ENCODE measurements around the gene PPP2R2B. TPM values are rescaled to one million over a fixed set of nuclear protein-coding genes. Genes with fewer than 3 reads are reported as not detected.

Gene PPP2R2B
- total RNA-seq, 1 experiment from 2014 or later = not detected

DNA sequence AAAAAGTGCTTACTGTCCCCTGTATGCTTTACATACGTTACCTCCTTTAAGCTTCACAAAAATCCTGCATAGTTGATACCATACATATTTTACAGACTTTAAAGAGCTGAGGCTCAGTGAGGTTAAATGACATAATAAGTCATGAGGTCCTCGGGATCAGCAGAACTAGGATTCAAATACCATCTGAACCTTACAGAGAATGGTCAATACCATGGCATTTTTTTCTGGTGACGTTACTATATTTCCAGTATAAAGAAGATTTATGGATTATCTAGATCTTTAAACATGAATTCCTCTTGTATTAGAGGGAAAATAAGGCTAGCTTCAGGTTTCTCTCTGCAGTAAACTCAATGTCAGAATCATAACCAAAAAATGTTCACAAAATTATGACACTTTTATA, 208.9 kb downstream of the PPP2R2B start:
- intact Hi-C loops (cut with micrococcal nuclease) = no loop called here
- H3K9me2 ChIP-seq (ENCODE audit: insufficient read depth) = no peaks in the 10 kb centered on the region
- no peak for DNase-seq (ENCODE audit: low read depth, low spot score)
- H3K4me1 ChIP-seq (ENCODE audit: control insufficient read depth in 1 of 2, insufficient read depth in 2 of 2, low read length in 2 of 2) = no peaks in the 10 kb centered on the region
- no peaks in the 10 kb centered on the region for H3K36me3 ChIP-seq (ENCODE audit: control insufficient read depth in 1 of 2, insufficient read depth in 2 of 2, low read length in 2 of 2)
- POLR2A ChIA-PET = no interaction called here
- peaks cover 13% of the 10 kb centered on the region; the same call in 1 of the 2 replicates for H3K27me3 ChIP-seq (ENCODE audit: insufficient read depth, low read length)
- no peak for TF ChIP-seq POLR2A (IDR thresholded peaks at IDR 0.05; ENCODE audit: borderline replicate concordance, extremely low read depth, insufficient read depth, insufficient read length)
- TF ChIP-seq CEBPB (IDR thresholded peaks at IDR 0.05; ENCODE audit: low read depth) = no peak
- TF ChIP-seq, protein P1, sequence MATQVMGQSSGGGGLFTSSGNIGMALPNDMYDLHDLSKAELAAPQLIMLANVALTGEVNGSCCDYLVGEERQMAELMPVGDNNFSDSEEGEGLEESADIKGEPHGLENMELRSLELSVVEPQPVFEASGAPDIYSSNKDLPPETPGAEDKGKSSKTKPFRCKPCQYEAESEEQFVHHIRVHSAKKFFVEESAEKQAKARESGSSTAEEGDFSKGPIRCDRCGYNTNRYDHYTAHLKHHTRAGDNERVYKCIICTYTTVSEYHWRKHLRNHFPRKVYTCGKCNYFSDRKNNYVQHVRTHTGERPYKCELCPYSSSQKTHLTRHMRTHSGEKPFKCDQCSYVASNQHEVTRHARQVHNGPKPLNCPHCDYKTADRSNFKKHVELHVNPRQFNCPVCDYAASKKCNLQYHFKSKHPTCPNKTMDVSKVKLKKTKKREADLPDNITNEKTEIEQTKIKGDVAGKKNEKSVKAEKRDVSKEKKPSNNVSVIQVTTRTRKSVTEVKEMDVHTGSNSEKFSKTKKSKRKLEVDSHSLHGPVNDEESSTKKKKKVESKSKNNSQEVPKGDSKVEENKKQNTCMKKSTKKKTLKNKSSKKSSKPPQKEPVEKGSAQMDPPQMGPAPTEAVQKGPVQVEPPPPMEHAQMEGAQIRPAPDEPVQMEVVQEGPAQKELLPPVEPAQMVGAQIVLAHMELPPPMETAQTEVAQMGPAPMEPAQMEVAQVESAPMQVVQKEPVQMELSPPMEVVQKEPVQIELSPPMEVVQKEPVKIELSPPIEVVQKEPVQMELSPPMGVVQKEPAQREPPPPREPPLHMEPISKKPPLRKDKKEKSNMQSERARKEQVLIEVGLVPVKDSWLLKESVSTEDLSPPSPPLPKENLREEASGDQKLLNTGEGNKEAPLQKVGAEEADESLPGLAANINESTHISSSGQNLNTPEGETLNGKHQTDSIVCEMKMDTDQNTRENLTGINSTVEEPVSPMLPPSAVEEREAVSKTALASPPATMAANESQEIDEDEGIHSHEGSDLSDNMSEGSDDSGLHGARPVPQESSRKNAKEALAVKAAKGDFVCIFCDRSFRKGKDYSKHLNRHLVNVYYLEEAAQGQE (IDR thresholded peaks at IDR 0.05; ENCODE audit: low read depth) = no peak
- no peak for TF ChIP-seq EZH2 (IDR thresholded peaks at IDR 0.05)
- no peak for TF ChIP-seq FOSL1 (IDR thresholded peaks at IDR 0.05; ENCODE audit: low read depth)
- TF ChIP-seq POLR2AphosphoS5 (IDR thresholded peaks at IDR 0.05; ENCODE audit: low read depth, low read length) = no peak
- no peak for TF ChIP-seq ELF1 (IDR thresholded peaks at IDR 0.05; ENCODE audit: borderline replicate concordance, low read depth)
- no peak for TF ChIP-seq RAD21 (IDR thresholded peaks at IDR 0.05; ENCODE audit: low read depth)
- no peak for TF ChIP-seq ZNF274 (IDR thresholded peaks at IDR 0.05; ENCODE audit: low read depth, low read length)
- no peak for TF ChIP-seq ZFX (IDR thresholded peaks at IDR 0.05)
- TF ChIP-seq, protein P2, sequence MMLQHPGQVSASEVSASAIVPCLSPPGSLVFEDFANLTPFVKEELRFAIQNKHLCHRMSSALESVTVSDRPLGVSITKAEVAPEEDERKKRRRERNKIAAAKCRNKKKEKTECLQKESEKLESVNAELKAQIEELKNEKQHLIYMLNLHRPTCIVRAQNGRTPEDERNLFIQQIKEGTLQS (IDR thresholded peaks at IDR 0.05) = no peak
- no peak for TF ChIP-seq JUND (IDR thresholded peaks at IDR 0.05)
- no peak for TF ChIP-seq SP1 (IDR thresholded peaks at IDR 0.05; ENCODE audit: low read depth)
- TF ChIP-seq YY1 (IDR thresholded peaks at IDR 0.05; ENCODE audit: extremely low read depth, insufficient replicate concordance, low read depth, low read length) = no peak
- TF ChIP-seq TCF7L2 (IDR thresholded peaks at IDR 0.05; ENCODE audit: borderline replicate concordance, extremely low read depth, insufficient read depth, insufficient read length) = no peak
- TF ChIP-seq, protein P3, sequence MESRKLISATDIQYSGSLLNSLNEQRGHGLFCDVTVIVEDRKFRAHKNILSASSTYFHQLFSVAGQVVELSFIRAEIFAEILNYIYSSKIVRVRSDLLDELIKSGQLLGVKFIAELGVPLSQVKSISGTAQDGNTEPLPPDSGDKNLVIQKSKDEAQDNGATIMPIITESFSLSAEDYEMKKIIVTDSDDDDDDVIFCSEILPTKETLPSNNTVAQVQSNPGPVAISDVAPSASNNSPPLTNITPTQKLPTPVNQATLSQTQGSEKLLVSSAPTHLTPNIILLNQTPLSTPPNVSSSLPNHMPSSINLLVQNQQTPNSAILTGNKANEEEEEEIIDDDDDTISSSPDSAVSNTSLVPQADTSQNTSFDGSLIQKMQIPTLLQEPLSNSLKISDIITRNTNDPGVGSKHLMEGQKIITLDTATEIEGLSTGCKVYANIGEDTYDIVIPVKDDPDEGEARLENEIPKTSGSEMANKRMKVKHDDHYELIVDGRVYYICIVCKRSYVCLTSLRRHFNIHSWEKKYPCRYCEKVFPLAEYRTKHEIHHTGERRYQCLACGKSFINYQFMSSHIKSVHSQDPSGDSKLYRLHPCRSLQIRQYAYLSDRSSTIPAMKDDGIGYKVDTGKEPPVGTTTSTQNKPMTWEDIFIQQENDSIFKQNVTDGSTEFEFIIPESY (IDR thresholded peaks at IDR 0.05; ENCODE audit: extremely low read depth, insufficient replicate concordance, low read length) = no peak
- no peak overlapping the region for H3K4me3 ChIP-seq (replicated peaks in 1 of 2; ENCODE audit: low read depth in 1 of 2, low read length in 2 of 2)
- H3K4me2 ChIP-seq (ENCODE audit: low read length) = no peak overlapping the region
- CTCF ChIA-PET = interaction anchor here (0.7 kb wide), 1 partner anchor 519 kb away, joined by 3 read pairs; no protein-coding TSS in a partner anchor
- BruUV-seq (replicated peaks) = no TSS peak
- H3K79me2 ChIP-seq (ENCODE audit: insufficient read depth, low read length) = no peaks in the 10 kb centered on the region
- no peak overlapping the region for H2AFZ ChIP-seq (ENCODE audit: low read depth, low read length, poor library complexity, severe bottlenecking)
- H3K27ac ChIP-seq (ENCODE audit: low read depth, low read length) = no peak overlapping the region
- no peak overlapping the region for H3K9ac ChIP-seq (ENCODE audit: low read length)
- RAD21 ChIA-PET (ENCODE audit: low non-redundant PET in 1 of 2, low total read pairs in 2 of 2, uncharacterized antibody in 2 of 2, unreplicated experiment in 2 of 2) = no interaction called here
- no peaks in the 10 kb centered on the region for H3K9me3 ChIP-seq (ENCODE audit: control insufficient read depth in 1 of 2, insufficient read depth in 1 of 2, low read depth in 1 of 2, low read length in 2 of 2)
- H4K20me1 ChIP-seq (ENCODE audit: insufficient read depth) = no peaks in the 10 kb centered on the region
- ATAC-seq = no peak
